ENCODE measurements around the gene TTC5.

DNA sequence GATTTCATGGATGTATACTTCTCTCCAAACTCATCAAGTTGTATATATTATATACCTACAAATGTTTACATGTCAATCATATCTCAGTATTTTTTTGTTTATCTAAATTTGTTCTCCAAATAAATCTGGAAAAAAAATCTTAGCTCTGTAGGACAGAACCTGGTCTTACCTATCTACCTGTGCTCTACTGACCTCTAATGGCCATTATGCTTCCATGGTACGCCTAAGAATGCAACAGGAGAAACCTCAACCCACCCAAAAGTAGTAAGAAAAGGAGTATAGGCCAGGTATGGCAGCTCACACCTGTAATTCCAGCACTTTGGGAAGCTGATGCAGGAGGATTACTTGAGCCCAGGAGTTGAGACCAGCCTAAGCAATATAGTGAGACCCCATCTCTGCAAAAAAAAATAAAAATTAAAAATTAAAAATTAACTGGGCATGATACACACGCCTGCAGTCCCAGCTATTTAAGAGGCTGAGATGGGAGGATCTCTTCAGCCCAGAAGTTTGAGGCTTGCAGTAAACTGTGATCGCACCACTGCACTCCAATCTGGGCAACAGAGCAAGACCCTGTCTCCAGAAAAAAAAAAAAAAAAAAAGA lies 58.0 kb downstream of the TTC5 start:
- TF ChIP-seq, protein P1, sequence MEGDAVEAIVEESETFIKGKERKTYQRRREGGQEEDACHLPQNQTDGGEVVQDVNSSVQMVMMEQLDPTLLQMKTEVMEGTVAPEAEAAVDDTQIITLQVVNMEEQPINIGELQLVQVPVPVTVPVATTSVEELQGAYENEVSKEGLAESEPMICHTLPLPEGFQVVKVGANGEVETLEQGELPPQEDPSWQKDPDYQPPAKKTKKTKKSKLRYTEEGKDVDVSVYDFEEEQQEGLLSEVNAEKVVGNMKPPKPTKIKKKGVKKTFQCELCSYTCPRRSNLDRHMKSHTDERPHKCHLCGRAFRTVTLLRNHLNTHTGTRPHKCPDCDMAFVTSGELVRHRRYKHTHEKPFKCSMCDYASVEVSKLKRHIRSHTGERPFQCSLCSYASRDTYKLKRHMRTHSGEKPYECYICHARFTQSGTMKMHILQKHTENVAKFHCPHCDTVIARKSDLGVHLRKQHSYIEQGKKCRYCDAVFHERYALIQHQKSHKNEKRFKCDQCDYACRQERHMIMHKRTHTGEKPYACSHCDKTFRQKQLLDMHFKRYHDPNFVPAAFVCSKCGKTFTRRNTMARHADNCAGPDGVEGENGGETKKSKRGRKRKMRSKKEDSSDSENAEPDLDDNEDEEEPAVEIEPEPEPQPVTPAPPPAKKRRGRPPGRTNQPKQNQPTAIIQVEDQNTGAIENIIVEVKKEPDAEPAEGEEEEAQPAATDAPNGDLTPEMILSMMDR (IDR thresholded peaks at IDR 0.05), result no peak
- no peak for TF ChIP-seq POLR2A (IDR thresholded peaks at IDR 0.05)
